ENCODE measurements around the gene MME.

The MME gene

DNA sequence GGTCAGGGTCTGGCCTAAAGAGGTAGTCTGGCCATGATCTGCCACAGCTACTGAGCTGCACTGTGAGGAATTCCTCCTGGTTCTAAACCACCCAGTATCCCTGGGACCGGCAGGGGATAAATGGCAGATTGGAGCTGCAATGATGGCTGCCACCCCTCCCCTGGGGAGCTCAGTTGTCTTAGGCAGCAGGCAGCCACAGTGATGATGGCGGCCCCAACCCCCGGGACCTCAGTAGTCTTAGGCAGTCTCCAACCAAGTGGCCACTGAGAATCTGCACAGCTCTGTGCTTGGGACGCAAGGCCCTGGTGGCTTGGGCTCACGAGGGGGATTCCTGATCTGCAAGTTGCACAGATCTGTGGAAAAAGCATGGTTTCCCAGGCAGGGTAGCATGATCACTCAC, 145.3 kb downstream of the MME start:
- Histone ChIP-seq H2BK5ac (ENCODE audit: low read length) (peak overlapping the region; percentile 39), H3K4me3 (ENCODE audit: low read length in 2 of 2) (no peak overlapping the region), H3K36me3 (replicated peaks in 1 of 2; ENCODE audit: control insufficient read depth in 2 of 2, insufficient read depth in 2 of 2, low read length in 2 of 2) (no peaks in the 10 kb centered on the region), H3K4ac (ENCODE audit: low read length) (no peak overlapping the region), H3K4me2 (ENCODE audit: insufficient read depth, low read length, poor library complexity, severe bottlenecking) (no peak overlapping the region), H3K27ac (replicated peaks; ENCODE audit: low read length) (no peak overlapping the region), H3K79me1 (ENCODE audit: low read depth, low read length) (no peaks in the 10 kb centered on the region), H3K18ac (ENCODE audit: low read length) (peak overlapping the region; percentile 80), H3K9ac (ENCODE audit: low read depth, low read length, poor library complexity) (no peak overlapping the region), H3K27me3 (ENCODE audit: control insufficient read depth in 3 of 3, insufficient read depth in 3 of 3, low read depth in 1 of 3, low read length in 3 of 3) (no peaks in the 10 kb centered on the region), H2BK12ac (ENCODE audit: low read length) (peak overlapping the region; percentile 10), H3K4me1 (ENCODE audit: control insufficient read depth in 2 of 2, insufficient read depth in 1 of 2, low read depth in 1 of 2, low read length in 2 of 2) (no peaks in the 10 kb centered on the region), H3K14ac (ENCODE audit: low read length) (no peak overlapping the region), H4K91ac (ENCODE audit: low read depth, low read length, poor library complexity) (no peak overlapping the region), H2AFZ (ENCODE audit: low read length) (no peak overlapping the region), H4K8ac (ENCODE audit: low read depth, low read length) (no peak overlapping the region), H3K23ac (ENCODE audit: low read depth, low read length, poor library complexity) (no peak overlapping the region), H2BK120ac (ENCODE audit: low read depth, low read length) (no peak overlapping the region), H2BK15ac (ENCODE audit: low read length) (no peak overlapping the region), H2AK5ac (ENCODE audit: low read depth, low read length) (peak overlapping the region; percentile 40), H3K9me3 (replicated peaks in 1 of 2; ENCODE audit: control insufficient read depth in 2 of 2, insufficient read depth in 1 of 2, low read depth in 1 of 2, low read length in 2 of 2) (no peaks in the 10 kb centered on the region)
- no CpG with 5 or more reads among the region's 5 CpGs for WGBS, 2 donors (ENCODE audit: extremely low coverage in 2 of 2, insufficient read length in 2 of 2, insufficient replicate concordance in 1 of 2)
- no peak for DNase-seq (ENCODE audit: low spot score)

- no peak overlapping the region for H3K9ac ChIP-seq (ENCODE audit: low read depth, low read length, poor library complexity)
- no peak overlapping the region for H3K14ac ChIP-seq (ENCODE audit: low read length)
- no CpG with 5 or more reads among the region's 3 CpGs for WGBS, 2 donors (ENCODE audit: extremely low coverage in 2 of 2, insufficient read length in 2 of 2, insufficient replicate concordance in 1 of 2)
- H2BK5ac ChIP-seq (ENCODE audit: low read length), result no peak overlapping the region
- no peak overlapping the region for H2BK12ac ChIP-seq (ENCODE audit: low read length)
- H3K79me1 ChIP-seq (ENCODE audit: low read depth, low read length), result no peaks in the 10 kb centered on the region
- no peaks in the 10 kb centered on the region for H3K36me3 ChIP-seq (replicated peaks in 1 of 2; ENCODE audit: control insufficient read depth in 2 of 2, insufficient read depth in 2 of 2, low read length in 2 of 2)
- no peaks in the 10 kb centered on the region for H3K9me3 ChIP-seq (replicated peaks in 1 of 2; ENCODE audit: control insufficient read depth in 2 of 2, insufficient read depth in 1 of 2, low read depth in 1 of 2, low read length in 2 of 2)
- no peak overlapping the region for H2AK5ac ChIP-seq (ENCODE audit: low read depth, low read length)
- H4K91ac ChIP-seq (ENCODE audit: low read depth, low read length, poor library complexity), result no peak overlapping the region
- no peaks in the 10 kb centered on the region for H3K27me3 ChIP-seq (ENCODE audit: control insufficient read depth in 3 of 3, insufficient read depth in 3 of 3, low read depth in 1 of 3, low read length in 3 of 3)
- no peak overlapping the region for H2BK120ac ChIP-seq (ENCODE audit: low read depth, low read length)
- H3K4me3 ChIP-seq (ENCODE audit: low read length in 2 of 2), result no peak overlapping the region
- H4K8ac ChIP-seq (ENCODE audit: low read depth, low read length), result no peak overlapping the region
- no peaks in the 10 kb centered on the region for H3K4me1 ChIP-seq (ENCODE audit: control insufficient read depth in 2 of 2, insufficient read depth in 1 of 2, low read depth in 1 of 2, low read length in 2 of 2)
- no peak overlapping the region for H3K23ac ChIP-seq (ENCODE audit: low read depth, low read length, poor library complexity)
- no peak overlapping the region for H3K27ac ChIP-seq (replicated peaks; ENCODE audit: low read length)
- H2AFZ ChIP-seq (ENCODE audit: low read length), result no peak overlapping the region
- H3K18ac ChIP-seq (ENCODE audit: low read length), result no peak overlapping the region
- H3K4me2 ChIP-seq (ENCODE audit: insufficient read depth, low read length, poor library complexity, severe bottlenecking), result no peak overlapping the region
- no peak overlapping the region for H3K4ac ChIP-seq (ENCODE audit: low read length)
- H2BK15ac ChIP-seq (ENCODE audit: low read length), result no peak overlapping the region
- DNase-seq (ENCODE audit: low spot score), result no peak
These were observed 147.0 kb downstream of the MME start for GRCh38 chr3:155227141-155227540.

- Histone ChIP-seq H3K23ac (ENCODE audit: low read depth, low read length, poor library complexity) (no peak overlapping the region), H2BK120ac (ENCODE audit: low read depth, low read length) (no peak overlapping the region), H3K27me3 (ENCODE audit: control insufficient read depth in 3 of 3, insufficient read depth in 3 of 3, low read depth in 1 of 3, low read length in 3 of 3) (no peaks in the 10 kb centered on the region), H3K27ac (replicated peaks; ENCODE audit: low read length) (no peak overlapping the region), H2BK12ac (ENCODE audit: low read length) (no peak overlapping the region), H2BK15ac (ENCODE audit: low read length) (no peak overlapping the region), H3K36me3 (replicated peaks in 1 of 2; ENCODE audit: control insufficient read depth in 2 of 2, insufficient read depth in 2 of 2, low read length in 2 of 2) (no peaks in the 10 kb centered on the region), H4K8ac (ENCODE audit: low read depth, low read length) (no peak overlapping the region), H4K91ac (ENCODE audit: low read depth, low read length, poor library complexity) (no peak overlapping the region), H2AK5ac (ENCODE audit: low read depth, low read length) (no peak overlapping the region), H3K14ac (ENCODE audit: low read length) (no peak overlapping the region), H3K4me2 (ENCODE audit: insufficient read depth, low read length, poor library complexity, severe bottlenecking) (no peak overlapping the region), H3K18ac (ENCODE audit: low read length) (no peak overlapping the region), H2BK5ac (ENCODE audit: low read length) (no peak overlapping the region), H3K4ac (ENCODE audit: low read length) (no peak overlapping the region), H3K4me3 (ENCODE audit: low read length in 2 of 2) (no peak overlapping the region), H3K79me1 (ENCODE audit: low read depth, low read length) (no peaks in the 10 kb centered on the region), H2AFZ (ENCODE audit: low read length) (no peak overlapping the region), H3K9me3 (replicated peaks in 1 of 2; ENCODE audit: control insufficient read depth in 2 of 2, insufficient read depth in 1 of 2, low read depth in 1 of 2, low read length in 2 of 2) (no peaks in the 10 kb centered on the region), H3K4me1 (ENCODE audit: control insufficient read depth in 2 of 2, insufficient read depth in 1 of 2, low read depth in 1 of 2, low read length in 2 of 2) (no peaks in the 10 kb centered on the region), H3K9ac (ENCODE audit: low read depth, low read length, poor library complexity) (no peak overlapping the region)
- DNase-seq (ENCODE audit: low spot score), result no peak
- WGBS, 2 donors (ENCODE audit: extremely low coverage in 2 of 2, insufficient read length in 2 of 2, insufficient replicate concordance in 1 of 2), result no CpG with 5 or more reads among the region's 1 CpG
These were observed 148.6 kb downstream of the MME start for GRCh38 chr3:155228676-155229075.

GRCh38 chr3:155229086-155229485, 149.0 kb downstream of the MME start:
- no peak overlapping the region for H3K18ac ChIP-seq (ENCODE audit: low read length)
- H3K27ac ChIP-seq (replicated peaks; ENCODE audit: low read length), result no peak overlapping the region
- no peak overlapping the region for H3K4me2 ChIP-seq (ENCODE audit: insufficient read depth, low read length, poor library complexity, severe bottlenecking)
- H4K91ac ChIP-seq (ENCODE audit: low read depth, low read length, poor library complexity), result no peak overlapping the region
- H2AFZ ChIP-seq (ENCODE audit: low read length), result no peak overlapping the region
- H3K9ac ChIP-seq (ENCODE audit: low read depth, low read length, poor library complexity), result no peak overlapping the region
- no peak overlapping the region for H4K8ac ChIP-seq (ENCODE audit: low read depth, low read length)
- H2BK5ac ChIP-seq (ENCODE audit: low read length), result no peak overlapping the region
- H3K23ac ChIP-seq (ENCODE audit: low read depth, low read length, poor library complexity), result no peak overlapping the region
- no peak overlapping the region for H3K4me3 ChIP-seq (ENCODE audit: low read length in 2 of 2)
- H2BK15ac ChIP-seq (ENCODE audit: low read length), result no peak overlapping the region
- no CpG with 5 or more reads among the region's 1 CpG for WGBS, 2 donors (ENCODE audit: extremely low coverage in 2 of 2, insufficient read length in 2 of 2, insufficient replicate concordance in 1 of 2)
- H2BK12ac ChIP-seq (ENCODE audit: low read length), result no peak overlapping the region
- no peak overlapping the region for H3K14ac ChIP-seq (ENCODE audit: low read length)
- no peaks in the 10 kb centered on the region for H3K27me3 ChIP-seq (ENCODE audit: control insufficient read depth in 3 of 3, insufficient read depth in 3 of 3, low read depth in 1 of 3, low read length in 3 of 3)
- H3K4me1 ChIP-seq (ENCODE audit: control insufficient read depth in 2 of 2, insufficient read depth in 1 of 2, low read depth in 1 of 2, low read length in 2 of 2), result no peaks in the 10 kb centered on the region
- no peak overlapping the region for H3K4ac ChIP-seq (ENCODE audit: low read length)
- no peaks in the 10 kb centered on the region for H3K9me3 ChIP-seq (replicated peaks in 1 of 2; ENCODE audit: control insufficient read depth in 2 of 2, insufficient read depth in 1 of 2, low read depth in 1 of 2, low read length in 2 of 2)
- no peak overlapping the region for H2AK5ac ChIP-seq (ENCODE audit: low read depth, low read length)
- no peaks in the 10 kb centered on the region for H3K36me3 ChIP-seq (replicated peaks in 1 of 2; ENCODE audit: control insufficient read depth in 2 of 2, insufficient read depth in 2 of 2, low read length in 2 of 2)
- no peak for DNase-seq (ENCODE audit: low spot score)
- no peaks in the 10 kb centered on the region for H3K79me1 ChIP-seq (ENCODE audit: low read depth, low read length)
- H2BK120ac ChIP-seq (ENCODE audit: low read depth, low read length), result no peak overlapping the region
